Pons (tissue), 1 donor: ENCODE measurements around the gene ORM1.

Experiments used
- DNase-seq: peaks from one replicate; pipeline ENCODE4 v3.0.0-alpha.2; 2016; ENCODE audit warnings: low spot score

The ORM1 gene

GRCh38 chr9:114366334-114367128, 43.6 kb downstream of the ORM1 start:
- no peak for DNase-seq

GRCh38 chr9:114367366-114367765, 44.5 kb downstream of the ORM1 start:
- no peak for DNase-seq

DNA sequence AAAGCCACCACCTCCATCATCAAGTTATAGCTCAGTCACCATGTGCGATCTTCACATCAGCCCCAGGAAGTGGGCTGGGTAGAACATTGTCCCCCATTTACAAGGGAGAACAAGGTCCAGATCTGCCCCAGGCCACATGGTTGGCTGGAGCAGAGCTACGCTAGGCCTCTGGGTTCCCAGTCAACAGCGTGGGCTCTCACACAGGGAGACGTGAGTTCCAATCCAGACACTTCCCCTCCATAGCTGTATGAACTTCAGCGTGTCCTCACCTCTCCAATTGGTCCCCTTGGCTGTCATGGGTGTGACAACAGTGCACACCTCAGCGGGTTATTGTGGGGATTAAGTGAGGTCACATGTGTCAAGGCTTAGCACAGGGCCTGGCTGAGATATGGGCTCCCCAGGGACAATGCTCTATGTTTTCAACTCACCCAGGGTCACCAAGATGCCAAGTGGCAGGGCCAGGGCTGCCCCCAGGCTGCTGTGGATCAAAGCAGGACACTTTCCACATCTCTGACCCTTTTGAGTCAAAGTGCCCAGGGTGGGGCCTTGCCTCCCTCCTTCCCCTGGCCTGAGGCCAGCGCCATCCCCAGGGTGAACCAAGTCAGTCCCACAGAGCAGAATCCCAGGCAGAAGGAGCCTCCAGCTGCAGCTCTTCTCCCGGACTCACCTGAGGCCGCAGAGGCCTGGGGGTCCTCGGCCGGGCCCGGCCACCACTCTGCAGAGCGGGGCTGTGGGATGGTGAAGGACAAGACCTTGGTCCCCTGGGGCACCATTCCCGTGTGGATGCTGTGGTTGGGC, 45.1 kb downstream of the ORM1 start:
- no peak for DNase-seq

DNA sequence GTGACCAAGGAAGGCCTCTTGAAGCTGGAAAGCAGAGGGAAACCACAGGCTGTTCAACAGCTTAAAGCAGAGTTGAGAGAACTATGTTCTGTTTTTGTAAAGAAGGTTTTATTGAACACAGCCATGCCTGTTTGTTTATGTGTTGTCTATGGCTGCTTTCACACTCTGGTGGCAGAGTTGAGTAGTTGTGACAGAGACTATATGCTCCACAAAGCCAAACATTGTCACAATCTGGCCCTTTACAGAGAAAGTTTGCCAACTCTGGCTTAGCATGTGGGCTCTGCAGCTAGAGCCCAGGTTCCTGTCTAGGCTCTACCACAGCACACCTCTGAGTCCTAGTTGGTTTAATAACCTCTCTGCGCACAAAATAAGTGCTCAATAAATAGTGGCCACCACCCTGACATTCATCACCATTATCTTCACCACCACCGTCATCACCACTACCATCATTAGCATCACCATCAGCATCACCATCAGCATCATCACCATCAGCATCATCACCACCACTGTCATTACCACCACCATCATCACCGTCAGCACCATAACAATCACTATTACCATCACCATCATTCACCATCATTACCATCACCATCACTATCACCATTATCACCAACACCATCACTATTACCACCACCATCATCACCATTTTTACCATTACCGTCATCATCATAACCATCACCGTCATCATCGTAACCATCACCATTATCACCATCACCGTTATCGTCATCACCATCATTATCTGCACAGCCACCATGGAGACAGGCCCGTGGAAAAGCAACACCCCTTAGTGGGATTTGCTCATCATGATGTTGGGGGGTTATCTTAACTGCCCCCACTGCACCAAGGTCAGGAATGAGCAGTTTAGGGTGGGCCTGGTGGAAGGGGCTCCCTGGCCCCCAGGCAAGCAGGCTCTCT, 46.6 kb downstream of the ORM1 start:
- DNase-seq, result no peak

DNA sequence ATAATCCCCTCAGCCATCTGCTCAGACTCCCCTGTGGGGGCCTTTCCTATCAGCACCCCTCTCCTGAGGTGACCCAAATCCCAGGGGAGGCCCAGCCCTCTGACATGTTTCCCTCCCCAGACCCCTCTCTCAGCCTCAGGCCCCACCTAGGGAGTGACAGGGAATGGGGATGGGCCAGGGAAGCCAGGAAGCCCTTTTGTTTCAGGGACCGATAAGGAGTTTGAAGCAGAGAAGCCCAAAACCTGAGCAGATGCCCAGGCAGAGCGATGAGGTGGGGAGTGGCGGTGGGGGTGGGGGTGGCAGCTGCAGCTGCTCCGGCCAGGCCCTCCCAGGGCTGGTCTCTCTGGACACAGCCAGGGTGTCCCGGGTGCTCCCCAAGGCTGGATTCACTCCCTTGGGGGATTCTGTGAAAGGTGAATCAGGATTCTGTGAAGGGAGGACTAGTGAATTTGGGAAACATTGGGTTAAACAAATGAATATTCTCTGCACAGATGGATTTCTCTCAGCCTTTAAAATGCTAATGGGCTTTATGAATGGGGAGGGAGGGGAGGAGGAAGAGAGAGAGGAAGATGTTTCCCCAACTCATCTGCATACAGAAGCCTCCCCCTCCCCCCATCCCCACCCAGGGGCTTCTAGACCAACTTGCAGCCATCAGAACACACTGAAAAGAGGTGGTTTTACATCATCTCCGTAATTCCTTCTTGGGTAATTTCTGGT, 47.5 kb downstream of the ORM1 start:
- no peak for DNase-seq

DNA sequence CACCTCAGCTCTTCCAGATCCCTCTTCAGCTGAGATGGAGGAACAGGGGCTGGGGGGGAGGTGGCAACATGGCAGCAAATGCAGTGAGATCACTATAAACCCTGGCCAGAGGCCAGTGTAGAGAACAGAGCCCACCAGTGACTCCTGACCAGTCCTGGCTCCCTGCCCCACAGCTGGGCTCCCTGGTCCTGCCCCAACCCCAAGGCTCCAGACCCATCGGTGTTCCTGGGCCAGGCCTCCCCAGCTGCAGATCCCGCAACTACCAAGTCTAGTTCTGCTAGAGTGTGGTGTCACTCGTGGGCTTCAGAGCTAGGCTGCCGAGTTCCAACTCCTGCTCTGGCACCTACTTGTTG, 48.0 kb downstream of the ORM1 start:
- DNase-seq, result peak; percentile 75

GRCh38 chr9:114371343-114371944, 48.5 kb downstream of the ORM1 start:
- no peak for DNase-seq

DNA sequence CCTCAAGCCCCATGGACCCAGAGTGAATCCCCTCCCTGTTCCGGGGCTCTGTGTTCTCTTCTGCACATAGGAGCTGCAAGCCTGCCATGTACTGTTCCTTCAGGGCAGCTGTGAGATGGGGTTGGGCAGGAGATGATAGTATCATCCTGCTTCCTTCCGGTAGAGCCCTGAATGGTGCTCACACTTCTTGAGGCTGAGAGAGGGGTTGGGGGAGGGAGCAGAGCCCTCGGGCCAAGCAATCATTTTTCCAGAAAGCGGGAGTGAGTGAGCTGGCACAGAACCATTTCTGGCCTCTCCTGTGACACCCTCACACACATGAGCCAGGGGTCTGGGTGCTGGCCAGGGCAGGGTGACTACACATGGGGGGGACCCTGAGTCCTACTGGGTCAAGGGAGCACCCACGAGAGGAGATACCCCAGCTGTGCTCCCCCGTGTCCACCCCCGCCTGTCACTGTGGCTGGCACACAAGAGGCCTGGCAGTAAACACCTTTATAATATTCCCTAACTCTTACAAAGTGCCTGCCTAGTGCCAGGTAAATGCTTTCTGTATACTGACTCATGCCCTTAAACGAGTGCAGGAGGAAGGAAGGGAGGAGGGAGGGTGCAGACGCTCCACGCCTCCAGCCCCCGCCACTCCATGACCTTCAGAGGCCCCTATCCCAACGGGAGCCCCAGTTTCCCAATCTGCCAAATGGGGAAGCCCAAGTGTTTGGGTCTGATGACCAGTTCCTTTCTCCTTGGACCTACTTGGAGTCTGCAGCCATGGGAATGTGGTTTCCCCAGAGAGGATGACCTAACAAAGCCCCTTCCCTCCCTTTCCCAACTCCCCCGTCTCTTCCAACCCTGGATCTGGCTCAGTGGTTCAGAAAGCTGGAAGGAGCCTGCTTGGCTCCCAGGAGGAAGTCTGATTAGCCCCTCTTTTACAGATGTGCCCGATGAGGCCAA, 49.3 kb downstream of the ORM1 start:
- no peak for DNase-seq

DNA sequence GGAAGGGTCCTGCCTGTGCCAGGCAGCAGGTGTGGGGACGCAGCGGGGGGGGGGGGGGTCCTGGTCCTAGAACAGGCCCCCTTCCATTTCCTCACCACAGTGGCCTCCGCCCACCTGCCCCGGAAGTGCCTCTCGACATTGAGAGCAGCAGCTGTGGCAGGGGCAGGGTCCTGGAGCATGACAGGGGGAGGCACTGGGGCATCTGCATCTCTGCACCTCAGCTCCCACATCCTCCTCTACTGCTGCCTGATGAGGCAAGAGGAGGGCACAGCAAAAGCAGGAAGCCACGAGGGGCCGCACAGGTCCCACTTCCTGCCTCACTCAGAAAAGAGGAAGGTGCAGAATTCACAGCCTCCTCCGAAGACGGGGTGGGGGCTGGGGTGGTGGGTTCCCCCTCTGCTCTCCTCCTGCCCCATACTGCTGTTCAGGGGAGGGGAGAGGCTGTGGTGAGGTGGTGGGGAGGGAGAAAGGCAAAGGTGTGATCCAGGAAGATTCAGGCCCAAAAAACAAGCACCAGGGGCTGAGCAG, 50.1 kb downstream of the ORM1 start:
- DNase-seq, result peak; percentile 74

GRCh38 chr9:114373960-114374730, 51.2 kb downstream of the ORM1 start:
- no peak for DNase-seq

GRCh38 chr9:114374936-114375335, 52.0 kb downstream of the ORM1 start:
- DNase-seq, result no peak

DNA sequence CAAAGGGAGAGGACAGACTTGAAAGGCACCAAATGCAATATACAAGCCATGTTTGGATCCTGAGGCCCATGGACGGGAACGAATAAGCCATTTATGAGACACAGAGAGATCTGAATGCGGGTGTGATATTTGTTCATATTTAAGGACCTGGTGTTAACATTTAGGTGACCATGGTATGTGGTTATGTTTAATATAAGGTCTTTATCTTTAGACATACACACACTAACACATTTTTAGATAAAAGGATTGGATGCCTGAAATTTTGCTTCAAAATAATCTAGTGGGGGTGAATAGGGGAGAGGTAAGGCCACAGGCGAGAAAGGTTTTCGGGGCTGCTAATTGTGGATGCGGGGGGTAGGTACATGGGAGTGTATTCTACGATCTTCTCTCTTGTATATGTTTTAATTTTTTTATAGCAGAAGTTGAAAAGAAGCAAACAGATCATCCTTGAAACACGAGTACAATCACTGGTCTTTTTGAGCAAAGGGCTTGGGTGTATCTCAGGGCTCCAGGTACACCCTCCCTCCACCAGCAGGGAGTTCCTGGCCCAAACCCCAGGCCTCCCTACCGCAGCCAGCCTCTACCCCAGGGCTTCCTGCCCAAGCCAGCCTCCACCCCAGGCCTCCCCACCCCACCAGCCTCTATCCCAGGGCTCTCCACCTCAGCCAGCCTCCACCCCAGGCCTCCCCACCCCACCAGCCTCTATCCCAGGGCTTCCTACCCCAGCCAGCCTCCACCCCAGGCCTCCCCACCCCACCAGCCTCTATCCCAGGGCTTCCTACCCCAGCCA, 52.7 kb downstream of the ORM1 start:
- DNase-seq, result no peak
